SU-DHL-6 (cell line): ENCODE data around the gene BEX4.

Experiments used
- H2AFZ ChIP-seq: fragments of 200-600 bp; sonication (generic); 2 replicates; pipeline ENCODE4 v1.6.1; 2014; ENCODE audit warnings: low read depth, mild to moderate bottlenecking, moderate library complexity, mixed read lengths, antibody characterized with exemption, low read length; ENCODE audit not compliant: severe bottlenecking
- H3F3A ChIP-seq: fragments of 200-600 bp; shearing (Covaris generic); 2 replicates; pipeline ENCODE4 v1.6.0; 2016; ENCODE audit warnings: antibody characterized with exemption, mild to moderate bottlenecking; ENCODE audit not compliant: insufficient read depth
- H3K27ac ChIP-seq: fragments of 200-600 bp; sonication (generic); 2 replicates; pipeline ENCODE4 v1.5.1; 2016; ENCODE audit warnings: low read depth, mild to moderate bottlenecking, low read length, moderate library complexity, mixed read lengths
- H3K27me3 ChIP-seq: fragments of 200-600 bp; sonication (generic), shearing (Covaris generic); 2 replicates; pipeline ENCODE4 v1.6.0; 2014; ENCODE audit warnings: mild to moderate bottlenecking, low read length
- H3K36me3 ChIP-seq: fragments of 200-600 bp; sonication (generic); 2 replicates; pipeline ENCODE4 v1.6.1; 2014; ENCODE audit warnings: mild to moderate bottlenecking, low read length, mixed read lengths
- H3K4me2 ChIP-seq: fragments of 300-600, 200-600 bp; shearing (Covaris generic), sonication (generic); 2 replicates; pipeline ENCODE4 v1.6.0; 2014; ENCODE audit warnings: low read length, low read depth, mild to moderate bottlenecking; ENCODE audit not compliant: poor library complexity, severe bottlenecking
- H3K4me3 ChIP-seq: fragments of 200-600 bp; sonication (generic); 2 replicates; pipeline ENCODE4 v1.5.1; 2014; ENCODE audit warnings: antibody characterized with exemption, low read length, mild to moderate bottlenecking, mixed read lengths; ENCODE audit not compliant: insufficient read depth, poor library complexity, severe bottlenecking
- H3K79me2 ChIP-seq: fragments of 200-600 bp; sonication (generic); 2 replicates; pipeline ENCODE4 v1.6.1; 2014; ENCODE audit warnings: mild to moderate bottlenecking, low read length, moderate library complexity; ENCODE audit not compliant: insufficient read depth
- H3K9ac ChIP-seq: fragments of 200-600 bp; sonication (generic); 2 replicates; pipeline ENCODE4 v1.7.0; 2014; ENCODE audit warnings: mild to moderate bottlenecking, low read length
- H3K9me2 ChIP-seq: fragments of 200-600 bp; sonication (generic); replicated peaks from 2 replicates; pipeline ENCODE4 v1.6.1; 2014; ENCODE audit warnings: low read length; ENCODE audit not compliant: insufficient read depth
- H3K9me3 ChIP-seq: fragments of 200-600 bp; sonication (generic); 2 replicates; pipeline ENCODE4 v1.6.1; 2014; ENCODE audit warnings: low read length, mixed read lengths; ENCODE audit not compliant: insufficient read depth
- H4K20me1 ChIP-seq: fragments of 200-600 bp; sonication (generic); 2 replicates; pipeline ENCODE4 v1.6.1; 2014; ENCODE audit warnings: low read depth, mild to moderate bottlenecking, antibody characterized with exemption, low read length, moderate library complexity, mixed read lengths
- CTCF ChIP-seq: fragments of 200-600 bp; sonication (generic); IDR thresholded peaks from one replicate; pipeline ENCODE4 v1.5.1; 2017; ENCODE audit warnings: antibody characterized with exemption, mild to moderate bottlenecking, low read length, moderate library complexity; ENCODE audit not compliant: insufficient read depth, poor library complexity, severe bottlenecking
- EZH2phosphoT487 ChIP-seq: fragments of 200-600 bp; sonication (generic), shearing (Covaris generic); conservative IDR thresholded peaks from 2 replicates; pipeline ENCODE4 v1.6.1; 2018; ENCODE audit warnings: mild to moderate bottlenecking, antibody characterized with exemption, low read length, moderate library complexity, mixed read lengths

Gene BEX4

DNA sequence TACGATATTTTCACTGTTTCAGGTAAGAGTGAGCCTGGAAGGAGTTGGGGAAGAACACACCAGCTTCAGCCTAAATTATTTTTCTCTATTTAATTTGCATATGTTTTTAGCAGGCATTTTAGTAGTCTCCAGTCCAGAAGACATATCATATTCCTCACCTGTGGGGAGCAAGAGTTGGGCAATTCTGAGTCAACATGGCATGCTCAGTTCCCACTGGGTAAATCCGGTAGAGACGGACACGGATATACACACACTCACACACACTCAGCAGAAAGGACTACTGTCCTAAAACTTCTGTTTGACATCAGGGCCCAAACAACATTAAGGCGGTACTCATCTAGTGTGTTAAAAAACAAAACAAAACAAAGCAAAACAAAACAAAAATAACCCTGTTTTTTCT is 4.9 kb upstream of the BEX4 start:
- no peaks in the 10 kb centered on the region for H3K79me2 ChIP-seq
- no peaks in the 10 kb centered on the region for H3K27me3 ChIP-seq
- H3K9me3 ChIP-seq = no peaks in the 10 kb centered on the region
- H3K9me2 ChIP-seq = no peaks in the 10 kb centered on the region
- no peaks in the 10 kb centered on the region for H3F3A ChIP-seq
- H3K4me3 ChIP-seq = no peak overlapping the region
- TF ChIP-seq EZH2phosphoT487 = no peak
- TF ChIP-seq CTCF = no peak
- H4K20me1 ChIP-seq = no peaks in the 10 kb centered on the region
- no peak overlapping the region for H2AFZ ChIP-seq
- H3K4me2 ChIP-seq = no peak overlapping the region
- H3K27ac ChIP-seq = no peak overlapping the region
- H3K9ac ChIP-seq = no peak overlapping the region
- no peaks in the 10 kb centered on the region for H3K36me3 ChIP-seq

DNA sequence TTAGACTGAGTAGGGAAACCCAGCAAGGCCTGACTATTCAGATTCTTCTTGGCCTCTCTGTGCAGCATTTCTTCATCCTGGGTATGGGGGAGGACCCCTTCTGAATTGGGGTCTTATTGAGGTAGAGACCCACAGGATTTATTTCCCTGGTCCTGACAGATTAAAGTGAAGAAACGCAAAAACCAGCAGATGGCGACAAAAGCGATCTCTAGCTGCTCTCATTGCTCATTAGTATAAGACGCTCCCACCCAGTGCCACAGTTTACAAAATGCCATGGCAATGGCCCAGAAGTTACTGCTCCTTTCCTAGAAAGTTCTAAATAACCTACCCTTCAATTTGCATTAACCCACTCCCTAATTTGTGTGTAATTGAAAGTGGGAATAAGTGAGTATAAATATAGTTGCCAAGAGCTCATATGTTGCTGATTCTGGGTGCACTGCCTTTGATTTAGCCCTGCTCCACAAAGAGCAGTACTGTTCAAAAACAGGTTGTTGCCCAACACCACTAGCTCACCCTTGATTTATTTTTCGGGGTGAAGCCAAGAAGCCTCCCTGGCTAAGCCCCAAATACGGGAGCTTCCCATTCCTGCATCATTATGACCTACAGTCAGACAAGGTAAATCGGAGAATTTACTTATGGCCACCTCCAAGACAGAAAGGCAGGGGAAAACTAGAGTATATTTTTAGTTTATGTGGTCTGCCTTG is 3.7 kb upstream of the BEX4 start:
- Histone ChIP-seq H3K9me3 (no peaks in the 10 kb centered on the region), H3K27ac (no peak overlapping the region), H4K20me1 (no peaks in the 10 kb centered on the region), H3K27me3 (no peaks in the 10 kb centered on the region), H3K4me3 (no peak overlapping the region), H3K36me3 (no peaks in the 10 kb centered on the region), H3K9me2 (no peaks in the 10 kb centered on the region), H2AFZ (no peak overlapping the region), H3K9ac (no peak overlapping the region), H3K4me2 (no peak overlapping the region), H3F3A (no peaks in the 10 kb centered on the region), H3K79me2 (no peaks in the 10 kb centered on the region)
- TF ChIP-seq CTCF (no peak), EZH2phosphoT487 (no peak)

- Histone ChIP-seq H3K4me3 (no peak overlapping the region), H3F3A (no peaks in the 10 kb centered on the region), H3K9ac (no peak overlapping the region), H3K27ac (no peak overlapping the region), H3K9me3 (no peaks in the 10 kb centered on the region), H2AFZ (no peak overlapping the region), H3K79me2 (no peaks in the 10 kb centered on the region), H4K20me1 (no peaks in the 10 kb centered on the region), H3K27me3 (no peaks in the 10 kb centered on the region), H3K36me3 (no peaks in the 10 kb centered on the region), H3K4me2 (no peak overlapping the region), H3K9me2 (no peaks in the 10 kb centered on the region)
- TF ChIP-seq EZH2phosphoT487 (no peak), CTCF (no peak)
These were observed 2.0 kb upstream of the BEX4 start for GRCh38 chrX:103212749-103213457.
